GM21717 (cell line): Measurements from ENCODE around the gene SPDYA.

Experiments
- ATAC-seq: cut with Tn5 transposase; IDR thresholded peaks from one replicate; pipeline ENCODE4 v1.9.1; 2021; ENCODE audit warnings: mild to moderate bottlenecking, moderate library complexity; ENCODE audit not compliant: unreplicated experiment

Gene SPDYA

DNA sequence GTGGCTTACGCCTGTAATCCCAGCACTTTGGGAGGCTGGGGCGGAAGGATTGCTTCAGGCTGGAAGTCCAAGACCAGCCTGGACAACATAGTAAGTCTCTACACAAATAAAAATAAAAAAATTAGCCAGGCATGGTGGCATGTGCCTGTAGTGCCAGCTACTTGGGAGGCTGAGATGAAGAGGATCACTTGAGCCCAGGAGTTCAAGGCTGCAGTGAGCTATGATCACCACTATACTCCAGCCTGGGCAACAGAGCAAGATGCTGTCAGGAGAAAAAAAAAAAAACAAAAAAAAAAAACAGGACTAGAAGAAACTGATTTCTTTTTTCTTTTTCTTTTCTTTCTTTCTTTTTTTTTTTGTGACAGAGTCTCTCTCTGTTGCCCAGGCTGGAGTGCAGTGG, 13.6 kb downstream of the SPDYA start:
- no peak for ATAC-seq

DNA sequence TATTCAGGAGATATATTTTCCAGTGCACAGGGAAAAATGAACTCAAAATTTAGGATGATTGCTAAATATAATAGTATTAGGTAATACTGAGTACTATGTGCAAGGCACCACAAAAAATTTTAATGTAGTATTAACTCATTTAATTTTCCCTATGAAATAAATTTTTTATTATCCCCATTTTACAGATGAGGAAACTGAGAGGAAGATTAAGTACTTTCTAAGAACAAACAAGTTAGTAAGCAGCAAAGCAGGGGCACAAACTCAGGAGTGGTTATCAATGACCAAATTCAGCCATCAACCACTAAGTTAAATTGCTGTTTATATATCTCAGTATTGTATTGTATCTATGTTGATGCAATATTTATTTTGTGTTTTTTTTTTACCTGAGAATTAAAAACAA, 14.2 kb downstream of the SPDYA start:
- no peak for ATAC-seq

DNA sequence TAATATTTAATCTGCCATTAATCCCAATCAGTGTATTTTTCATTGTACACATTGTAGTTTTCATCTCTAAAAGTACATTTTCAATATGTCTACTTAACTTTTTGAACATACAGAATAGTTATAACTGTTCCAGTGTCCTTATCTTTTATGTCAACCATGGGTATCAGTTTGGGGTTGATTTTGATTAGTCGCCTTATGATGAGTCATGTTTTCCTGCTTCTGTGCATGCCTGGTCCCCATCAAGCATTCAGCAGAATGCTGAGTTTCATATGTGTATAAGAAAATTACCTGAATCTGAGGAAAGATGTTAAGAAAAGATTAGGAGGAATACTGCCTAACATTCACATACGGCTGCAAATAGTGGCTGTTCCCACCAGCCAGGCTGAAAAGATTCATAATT, 17.7 kb downstream of the SPDYA start:
- no peak for ATAC-seq

DNA sequence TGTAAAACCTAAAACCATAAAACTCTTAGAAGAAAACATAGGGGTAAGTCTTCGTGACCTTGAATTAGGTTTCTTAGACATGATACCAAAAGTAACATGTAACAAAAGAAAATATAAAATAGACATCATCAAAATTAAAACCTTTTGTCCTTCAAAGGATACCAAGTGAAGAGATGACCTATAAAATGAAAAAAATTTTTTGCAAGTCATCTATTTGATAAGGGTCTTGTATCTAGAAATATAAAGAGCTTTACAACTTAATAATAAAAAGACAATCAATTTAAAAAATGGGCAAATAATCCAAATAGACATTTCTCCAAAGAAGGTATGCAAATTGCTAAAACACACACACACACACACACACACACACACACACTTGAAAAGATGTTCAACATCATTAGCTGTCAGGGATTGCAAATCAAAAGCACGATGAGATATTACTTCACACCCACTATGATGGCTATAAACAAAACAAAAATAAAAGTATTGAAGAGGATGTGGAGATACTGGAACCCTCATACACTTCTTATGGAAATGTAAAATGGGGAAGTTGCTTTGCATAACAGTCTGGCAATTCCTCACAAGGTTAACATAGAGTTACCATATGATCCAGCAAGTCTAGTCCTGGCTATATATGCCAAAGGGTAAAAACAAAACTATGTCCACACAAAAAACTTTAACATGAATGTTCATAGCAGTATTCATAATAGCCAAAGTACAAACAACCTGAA, 23.3 kb downstream of the SPDYA start:
- ATAC-seq, result no peak

DNA sequence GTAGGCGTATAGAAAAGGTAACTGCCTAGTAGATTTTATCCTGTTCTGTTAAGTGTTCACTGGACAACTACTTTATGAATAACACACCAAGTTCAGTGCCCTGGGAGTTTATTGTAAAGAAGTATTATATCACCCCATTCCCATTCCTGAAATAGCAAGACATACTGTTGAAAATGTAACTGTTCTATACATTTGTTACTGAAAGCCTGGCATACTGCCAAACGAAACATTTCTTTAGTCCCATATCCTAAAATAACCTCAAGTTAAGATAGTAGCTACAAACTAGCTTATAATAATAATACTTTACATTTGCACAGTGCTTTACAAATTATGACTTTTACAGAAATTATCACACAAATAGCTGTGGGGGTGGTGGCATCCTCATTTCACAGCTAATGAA, 25.1 kb downstream of the SPDYA start:
- ATAC-seq, result no peak

DNA sequence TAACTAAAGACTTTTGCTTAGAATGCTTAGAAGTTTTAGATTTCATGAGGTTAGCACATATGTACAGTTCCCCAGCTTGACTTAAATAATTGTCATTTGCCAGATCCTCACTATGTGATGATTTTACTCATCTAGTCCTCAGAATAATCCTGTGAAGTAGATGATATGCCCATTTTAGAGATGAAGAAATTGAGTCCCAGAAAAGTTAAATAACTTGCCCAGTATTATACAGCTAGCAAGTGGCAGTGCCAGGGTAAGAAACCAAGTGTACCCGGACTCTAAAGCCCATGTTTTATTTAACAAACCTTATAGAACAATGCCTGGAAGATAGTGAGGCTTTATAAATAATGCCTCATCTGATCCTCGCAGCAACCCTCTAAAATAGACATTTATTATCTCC, 28.3 kb downstream of the SPDYA start:
- ATAC-seq, result no peak

DNA sequence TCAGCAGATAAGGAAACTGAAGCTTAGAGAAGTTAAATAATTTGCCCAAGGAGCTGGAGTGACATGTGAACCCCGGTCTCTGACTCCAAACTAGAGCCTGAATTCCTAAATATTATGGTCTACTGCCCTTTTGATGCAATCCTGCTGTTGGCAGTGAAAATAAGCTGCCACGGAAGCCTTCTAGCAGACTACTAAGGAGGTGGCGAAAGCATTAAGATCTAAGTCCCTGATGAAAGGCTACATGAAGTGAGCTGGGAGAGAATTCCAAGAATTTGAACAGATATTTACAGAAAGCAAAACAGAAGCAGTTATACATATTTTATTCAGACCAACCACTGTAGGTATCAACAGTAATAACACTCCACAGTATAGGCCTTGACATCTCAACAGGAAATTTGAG, 31.4 kb downstream of the SPDYA start:
- no peak for ATAC-seq

DNA sequence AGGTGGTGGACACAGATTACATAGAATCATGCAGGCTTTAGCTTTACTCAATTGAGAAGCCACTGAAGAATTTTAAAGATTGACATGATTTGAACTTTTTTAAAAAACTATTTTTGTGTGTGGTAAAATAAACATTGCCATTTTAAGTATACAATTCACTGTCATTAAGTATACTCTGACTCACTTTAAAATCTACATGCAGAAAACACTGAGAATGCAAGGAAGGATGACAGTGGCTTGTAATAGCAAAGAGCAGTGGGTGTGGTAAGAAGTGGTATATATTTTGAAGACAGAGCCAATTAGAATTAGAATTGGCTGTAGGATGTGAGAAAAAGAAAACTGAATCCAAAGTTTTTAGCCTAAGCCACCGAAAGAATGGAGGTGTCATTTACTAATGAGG, 44.6 kb downstream of the SPDYA start:
- no peak for ATAC-seq

DNA sequence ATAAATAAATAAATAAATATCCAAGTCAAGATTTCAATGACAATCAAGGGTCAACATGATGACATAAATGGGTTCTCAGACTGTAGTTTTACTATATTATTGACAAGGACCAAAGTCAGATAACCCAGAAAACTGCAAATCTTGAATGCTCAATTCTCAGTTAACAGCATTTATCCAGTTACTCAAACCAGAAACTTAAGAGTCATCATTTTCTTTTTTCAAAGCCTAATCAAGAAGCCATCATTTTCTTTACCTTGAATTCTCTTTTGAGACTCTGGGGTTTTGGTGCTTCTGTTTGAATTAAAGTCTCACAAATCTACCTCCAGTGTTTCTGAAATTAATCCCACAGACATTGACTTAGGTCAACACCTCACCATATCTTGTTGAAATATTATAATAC, 45.3 kb downstream of the SPDYA start:
- ATAC-seq, result no peak

DNA sequence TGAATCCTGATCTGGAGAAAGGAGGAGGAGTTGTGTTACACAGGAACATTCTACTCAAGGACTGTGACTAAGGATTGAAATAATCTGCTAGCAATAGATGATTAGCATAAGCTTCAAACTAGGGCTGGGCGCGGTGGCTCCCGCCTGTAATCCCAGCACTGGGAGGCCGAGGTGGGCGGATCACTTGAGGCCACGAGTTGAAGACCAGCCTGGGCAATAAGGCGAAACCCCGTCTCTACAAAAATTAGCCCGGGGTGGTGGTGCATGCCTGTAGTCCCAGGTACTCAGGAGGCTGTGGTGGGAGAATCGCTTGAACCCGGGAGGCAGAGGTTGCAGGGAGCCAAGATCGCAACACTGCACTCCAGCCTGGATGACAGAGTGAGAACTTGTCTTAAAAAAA, 58.0 kb downstream of the SPDYA start:
- no peak for ATAC-seq

DNA sequence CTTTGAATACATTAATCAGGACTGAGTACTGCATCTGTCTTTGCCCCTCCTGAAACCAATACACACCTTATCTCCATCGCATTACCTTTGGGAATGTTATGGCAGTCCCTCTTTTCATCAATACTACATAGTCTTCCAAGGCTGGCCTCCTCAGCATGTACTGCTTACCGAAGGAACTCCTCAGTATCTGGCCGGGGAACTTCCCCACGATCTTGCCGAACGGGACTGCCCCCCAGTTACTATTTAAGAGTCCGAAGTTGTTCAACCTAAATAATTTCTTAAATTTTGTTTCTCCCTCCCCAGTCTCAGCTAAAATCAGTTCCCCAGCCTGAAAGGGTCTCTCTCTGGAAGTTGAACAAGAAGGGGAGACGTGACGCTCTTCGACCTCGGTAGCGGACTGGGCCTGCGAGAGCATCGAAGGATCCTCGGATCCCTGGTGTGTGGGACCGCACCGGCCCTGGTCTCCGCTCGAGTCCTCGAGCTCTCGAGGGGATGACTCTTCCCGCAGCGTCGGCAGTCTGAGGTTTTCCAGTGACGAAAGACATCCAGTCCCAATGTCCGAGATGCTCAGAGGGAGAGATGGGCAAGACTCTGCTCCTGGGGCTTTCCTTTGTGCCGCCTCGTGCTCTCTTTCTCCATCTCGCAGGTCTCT, 59.0 kb downstream of the SPDYA start:
- peak; percentile 23 for ATAC-seq

DNA sequence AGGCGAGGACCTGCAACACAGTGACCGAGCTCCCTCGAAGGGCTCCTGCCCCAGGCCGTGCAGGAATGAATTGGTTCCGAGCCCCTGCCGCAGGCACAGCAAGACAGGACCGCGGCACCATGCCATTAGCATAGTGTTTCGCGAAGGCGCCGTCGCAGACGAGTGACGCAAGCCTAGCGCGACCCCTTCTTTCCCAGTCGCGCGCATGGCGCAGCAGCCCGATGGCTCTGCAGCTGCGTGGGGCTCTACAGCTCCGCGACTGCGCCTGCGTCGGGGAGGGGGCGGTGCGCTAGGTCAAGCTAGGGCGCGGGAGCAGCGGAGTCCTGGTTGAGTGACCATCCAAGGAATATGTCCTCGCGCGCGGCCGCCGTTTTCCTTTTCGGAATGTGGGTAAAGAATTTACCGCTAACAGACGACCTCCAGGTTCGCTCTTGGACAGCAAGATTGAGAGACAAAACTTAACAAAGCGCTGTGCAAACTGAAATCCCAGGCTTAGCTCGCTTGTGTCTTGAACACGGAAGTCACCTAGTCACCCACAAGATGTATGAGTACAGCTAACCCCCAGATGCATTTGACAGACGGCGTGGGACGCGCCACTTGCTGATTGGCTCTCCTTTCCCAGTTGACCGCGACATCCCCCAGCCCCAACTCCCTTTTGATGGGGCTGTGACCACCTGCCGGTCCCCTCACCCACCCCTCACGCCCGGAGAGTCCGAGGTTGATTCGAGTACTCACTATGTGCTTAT, 59.7 kb downstream of the SPDYA start, which contains the start of gene TRMT61B:
Gene TRMT61B, minus strand, starts transcription at position 164 of the 746 bp plus-strand sequence. Its CDS starts 32 bp downstream, at position 132.
- peak; percentile 90 for ATAC-seq

DNA sequence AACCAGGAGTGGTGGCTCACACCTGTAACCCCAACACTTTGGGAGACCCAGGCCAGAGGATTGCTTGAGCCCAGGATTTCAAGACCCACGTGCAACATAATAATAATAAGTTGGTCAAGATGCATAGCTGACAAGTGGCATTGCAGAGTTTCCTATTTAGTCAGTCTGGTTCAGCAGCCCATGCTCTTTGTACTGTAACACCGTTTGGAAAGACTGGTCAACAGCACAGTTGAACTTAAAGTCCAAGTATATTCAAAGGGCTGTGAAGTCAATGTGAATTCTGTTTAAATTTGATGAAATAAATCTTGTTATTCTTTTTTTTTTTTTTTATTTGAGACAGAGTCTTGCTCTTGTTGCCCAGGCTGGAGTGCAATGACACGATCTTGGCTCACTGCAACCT, 61.0 kb downstream of the SPDYA start:
- no peak for ATAC-seq

DNA sequence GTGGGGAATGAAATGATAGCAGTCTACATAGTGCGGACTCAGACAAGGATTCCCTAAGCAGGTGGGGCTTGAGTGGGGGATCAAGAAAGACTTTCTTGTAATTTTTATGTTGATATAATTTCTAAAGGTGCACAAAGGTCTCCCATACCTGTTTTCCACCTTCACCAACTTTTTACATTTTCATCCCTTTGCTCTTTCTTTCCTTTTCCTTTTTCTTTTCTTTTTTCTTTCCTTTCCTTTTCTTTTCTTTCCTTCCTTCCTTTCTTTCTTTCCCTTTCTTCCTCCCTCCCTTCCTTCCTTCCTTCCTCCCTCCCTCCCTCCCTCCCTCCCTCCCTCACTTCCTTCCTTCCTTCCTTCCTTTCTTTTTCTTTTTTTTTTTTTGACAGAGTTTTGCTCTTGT, 69.6 kb downstream of the SPDYA start:
- ATAC-seq, result no peak

DNA sequence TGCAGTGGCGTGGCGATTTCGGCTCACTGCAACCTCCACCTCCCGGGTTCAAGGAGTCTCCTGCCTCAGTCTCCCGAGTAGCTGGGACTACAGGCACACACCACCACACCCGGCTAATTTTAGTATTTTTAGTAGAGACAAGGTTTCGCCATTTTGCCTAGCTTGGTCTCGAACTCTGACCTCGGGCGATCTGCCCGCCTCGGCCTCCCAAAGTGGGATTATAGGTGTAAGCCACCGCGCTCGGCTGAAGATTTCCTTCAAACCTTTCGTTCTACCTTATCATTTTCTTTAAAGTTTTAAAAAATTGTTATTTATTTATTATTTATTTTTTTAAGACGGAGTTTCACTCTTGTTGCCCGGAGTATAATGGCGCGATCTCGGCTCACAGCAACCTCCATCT, 82.9 kb downstream of the SPDYA start:
- no peak for ATAC-seq

DNA sequence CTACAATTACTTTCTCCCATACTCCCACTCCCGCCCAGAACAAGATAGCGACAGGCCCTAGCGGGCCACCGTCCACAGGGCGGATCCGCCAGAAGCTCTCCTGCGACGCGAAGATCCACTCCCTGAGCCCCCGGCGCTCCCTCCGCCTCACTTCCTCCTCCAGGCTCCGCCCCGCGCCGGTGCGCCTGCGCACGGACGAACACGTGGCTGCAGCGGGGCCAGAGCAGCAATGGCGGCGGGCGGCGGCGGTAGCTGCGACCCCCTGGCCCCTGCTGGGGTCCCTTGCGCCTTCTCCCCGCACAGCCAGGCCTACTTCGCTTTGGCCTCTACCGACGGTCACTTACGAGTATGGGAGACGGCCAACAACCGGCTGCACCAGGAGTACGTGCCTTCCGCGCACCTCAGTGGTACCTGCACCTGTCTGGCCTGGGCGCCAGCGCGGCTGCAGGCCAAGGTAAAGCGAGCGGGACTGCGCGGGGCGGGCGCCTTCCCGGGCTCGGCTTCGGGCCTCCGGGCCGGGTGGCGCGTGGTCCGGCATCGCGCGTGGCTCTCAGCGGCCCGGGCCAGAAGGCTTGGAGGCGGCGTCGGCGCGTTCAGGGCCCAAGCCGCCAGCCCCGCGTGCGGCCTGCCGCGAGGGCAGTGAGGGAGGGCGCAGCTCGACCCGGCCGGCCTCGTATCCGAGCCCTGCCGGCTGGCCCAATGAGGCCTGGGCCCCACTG, 84.0 kb downstream of the SPDYA start, which contains the start of gene WDR43:
Gene WDR43, plus strand, starts transcription at position 198 of the 719 bp plus-strand sequence. Its CDS starts 32 bp downstream, at position 230.
- peak; percentile 89 for ATAC-seq

DNA sequence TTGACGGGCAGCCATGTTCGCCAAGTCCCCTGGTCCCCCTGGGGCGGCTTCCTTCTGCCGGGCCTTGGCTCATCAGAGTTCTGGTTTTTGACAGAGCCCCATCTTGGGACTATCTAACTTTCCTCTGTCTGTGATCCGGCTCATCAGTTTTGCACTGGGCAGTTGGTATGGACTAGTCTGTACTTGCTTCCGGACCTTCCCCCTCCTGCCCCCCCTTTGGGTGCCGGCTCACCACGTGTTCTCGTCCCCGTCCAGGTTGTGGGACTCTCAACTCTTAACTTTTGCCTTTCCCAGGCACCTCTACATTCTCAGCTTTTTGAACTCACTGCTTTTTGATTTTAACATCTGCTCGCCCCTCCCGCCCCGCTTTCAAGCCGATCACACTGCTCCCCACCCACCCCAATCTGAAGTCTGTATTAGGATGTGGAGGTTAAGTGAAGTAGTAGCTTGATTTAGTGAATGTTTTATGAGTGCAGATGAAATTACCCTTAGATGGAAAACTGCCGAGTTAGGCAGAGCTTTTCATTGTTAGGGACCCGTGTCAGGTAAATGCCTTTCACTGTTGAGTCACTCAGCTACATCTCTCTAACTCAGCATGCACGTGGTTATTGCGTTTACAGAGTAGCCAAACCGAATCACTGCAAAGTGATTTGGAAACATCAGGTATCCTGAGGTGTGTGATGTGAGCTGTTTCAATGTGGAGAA, 84.7 kb downstream of the SPDYA start:
- ATAC-seq, result peak; percentile 26

DNA sequence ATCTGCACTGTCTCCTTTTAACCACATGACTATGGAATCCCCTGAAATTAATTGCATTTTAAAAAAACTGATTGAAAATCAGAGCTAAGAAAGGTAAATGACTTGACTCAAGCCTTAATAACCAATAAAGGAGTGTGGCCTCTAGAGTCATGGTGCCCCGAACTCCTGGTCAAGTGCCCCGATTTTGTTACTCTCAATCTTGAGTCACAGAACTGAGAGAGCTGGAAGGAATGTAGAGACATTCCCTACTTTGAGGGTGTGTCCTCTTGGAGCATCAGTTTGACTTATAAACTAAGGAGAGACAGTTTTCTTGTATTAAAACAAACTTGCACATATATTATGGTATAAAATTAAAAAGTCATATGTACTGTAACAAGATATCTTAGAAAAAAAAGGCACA, 86.3 kb downstream of the SPDYA start:
- no peak for ATAC-seq

DNA sequence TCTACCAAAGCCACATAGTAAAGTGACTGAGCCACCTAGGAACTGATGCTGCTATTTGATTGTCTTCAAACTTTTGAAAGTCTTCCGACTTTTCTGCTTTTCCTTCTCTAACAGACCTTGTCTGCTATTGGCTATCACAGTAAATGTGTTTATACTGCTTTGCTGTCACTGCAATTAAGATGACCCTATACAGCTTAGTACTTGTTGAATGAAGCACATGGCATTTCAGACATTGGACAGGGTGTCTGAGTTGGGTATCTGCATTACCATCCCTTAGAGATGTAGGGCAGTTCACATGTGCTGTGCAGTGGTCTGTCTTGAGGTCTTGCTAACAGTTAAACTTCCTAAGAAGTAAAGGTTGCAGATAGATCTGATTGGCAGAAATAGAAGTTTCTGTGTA, 87.4 kb downstream of the SPDYA start:
- ATAC-seq, result no peak
